Measurements from ENCODE around the gene AP1S1. TPM values are rescaled to one million over a fixed set of nuclear protein-coding genes. Genes with fewer than 3 reads are reported as not detected.

Gene AP1S1
- total and polyA plus RNA-seq, 9 of the 15 experiments (the other 6 are each of a cell fraction or from before 2014, with no cell fraction given) = 4.4 to 149 (median 89.4) TPM

DNA sequence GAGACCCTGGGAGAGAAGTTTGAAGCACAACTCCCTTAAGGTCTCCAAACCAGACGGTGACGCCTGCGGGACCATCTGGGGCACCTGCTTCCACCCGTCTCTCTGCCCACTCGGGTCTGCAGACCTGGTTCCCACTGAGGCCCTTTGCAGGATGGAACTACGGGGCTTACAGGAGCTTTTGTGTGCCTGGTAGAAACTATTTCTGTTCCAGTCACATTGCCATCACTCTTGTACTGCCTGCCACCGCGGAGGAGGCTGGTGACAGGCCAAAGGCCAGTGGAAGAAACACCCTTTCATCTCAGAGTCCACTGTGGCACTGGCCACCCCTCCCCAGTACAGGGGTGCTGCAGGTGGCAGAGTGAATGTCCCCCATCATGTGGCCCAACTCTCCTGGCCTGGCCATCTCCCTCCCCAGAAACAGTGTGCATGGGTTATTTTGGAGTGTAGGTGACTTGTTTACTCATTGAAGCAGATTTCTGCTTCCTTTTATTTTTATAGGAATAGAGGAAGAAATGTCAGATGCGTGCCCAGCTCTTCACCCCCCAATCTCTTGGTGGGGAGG lies 16.5 kb upstream of the AP1S1 start (continued):
- TF ChIP-seq, protein P1, sequence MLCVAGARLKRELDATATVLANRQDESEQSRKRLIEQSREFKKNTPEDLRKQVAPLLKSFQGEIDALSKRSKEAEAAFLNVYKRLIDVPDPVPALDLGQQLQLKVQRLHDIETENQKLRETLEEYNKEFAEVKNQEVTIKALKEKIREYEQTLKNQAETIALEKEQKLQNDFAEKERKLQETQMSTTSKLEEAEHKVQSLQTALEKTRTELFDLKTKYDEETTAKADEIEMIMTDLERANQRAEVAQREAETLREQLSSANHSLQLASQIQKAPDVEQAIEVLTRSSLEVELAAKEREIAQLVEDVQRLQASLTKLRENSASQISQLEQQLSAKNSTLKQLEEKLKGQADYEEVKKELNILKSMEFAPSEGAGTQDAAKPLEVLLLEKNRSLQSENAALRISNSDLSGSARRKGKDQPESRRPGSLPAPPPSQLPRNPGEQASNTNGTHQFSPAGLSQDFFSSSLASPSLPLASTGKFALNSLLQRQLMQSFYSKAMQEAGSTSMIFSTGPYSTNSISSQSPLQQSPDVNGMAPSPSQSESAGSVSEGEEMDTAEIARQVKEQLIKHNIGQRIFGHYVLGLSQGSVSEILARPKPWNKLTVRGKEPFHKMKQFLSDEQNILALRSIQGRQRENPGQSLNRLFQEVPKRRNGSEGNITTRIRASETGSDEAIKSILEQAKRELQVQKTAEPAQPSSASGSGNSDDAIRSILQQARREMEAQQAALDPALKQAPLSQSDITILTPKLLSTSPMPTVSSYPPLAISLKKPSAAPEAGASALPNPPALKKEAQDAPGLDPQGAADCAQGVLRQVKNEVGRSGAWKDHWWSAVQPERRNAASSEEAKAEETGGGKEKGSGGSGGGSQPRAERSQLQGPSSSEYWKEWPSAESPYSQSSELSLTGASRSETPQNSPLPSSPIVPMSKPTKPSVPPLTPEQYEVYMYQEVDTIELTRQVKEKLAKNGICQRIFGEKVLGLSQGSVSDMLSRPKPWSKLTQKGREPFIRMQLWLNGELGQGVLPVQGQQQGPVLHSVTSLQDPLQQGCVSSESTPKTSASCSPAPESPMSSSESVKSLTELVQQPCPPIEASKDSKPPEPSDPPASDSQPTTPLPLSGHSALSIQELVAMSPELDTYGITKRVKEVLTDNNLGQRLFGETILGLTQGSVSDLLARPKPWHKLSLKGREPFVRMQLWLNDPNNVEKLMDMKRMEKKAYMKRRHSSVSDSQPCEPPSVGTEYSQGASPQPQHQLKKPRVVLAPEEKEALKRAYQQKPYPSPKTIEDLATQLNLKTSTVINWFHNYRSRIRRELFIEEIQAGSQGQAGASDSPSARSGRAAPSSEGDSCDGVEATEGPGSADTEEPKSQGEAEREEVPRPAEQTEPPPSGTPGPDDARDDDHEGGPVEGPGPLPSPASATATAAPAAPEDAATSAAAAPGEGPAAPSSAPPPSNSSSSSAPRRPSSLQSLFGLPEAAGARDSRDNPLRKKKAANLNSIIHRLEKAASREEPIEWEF (CRISPR knock-in tag; IDR thresholded peaks at IDR 0.05) = 0 out of 2 replicates have a peak, but pooled peaks have one; percentile 5
- TF ChIP-seq, protein P2, sequence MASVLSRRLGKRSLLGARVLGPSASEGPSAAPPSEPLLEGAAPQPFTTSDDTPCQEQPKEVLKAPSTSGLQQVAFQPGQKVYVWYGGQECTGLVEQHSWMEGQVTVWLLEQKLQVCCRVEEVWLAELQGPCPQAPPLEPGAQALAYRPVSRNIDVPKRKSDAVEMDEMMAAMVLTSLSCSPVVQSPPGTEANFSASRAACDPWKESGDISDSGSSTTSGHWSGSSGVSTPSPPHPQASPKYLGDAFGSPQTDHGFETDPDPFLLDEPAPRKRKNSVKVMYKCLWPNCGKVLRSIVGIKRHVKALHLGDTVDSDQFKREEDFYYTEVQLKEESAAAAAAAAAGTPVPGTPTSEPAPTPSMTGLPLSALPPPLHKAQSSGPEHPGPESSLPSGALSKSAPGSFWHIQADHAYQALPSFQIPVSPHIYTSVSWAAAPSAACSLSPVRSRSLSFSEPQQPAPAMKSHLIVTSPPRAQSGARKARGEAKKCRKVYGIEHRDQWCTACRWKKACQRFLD (CRISPR knock-in tag; IDR thresholded peaks at IDR 0.05) = peak; percentile 54; the same call in 1 of the 2 replicates
- TF ChIP-seq ASH1L (IDR thresholded peaks at IDR 0.05; ENCODE audit: borderline replicate concordance, low read depth, partially characterized antibody) = no peak
- TF ChIP-seq FOXA3 (CRISPR knock-in tag; conservative IDR thresholded peaks at IDR 0.05 in 1 of 2, IDR thresholded peaks at IDR 0.05 in 1 of 2) = peak in 1 of 2 experiments; percentile 58; a peak in 1 of 4 replicates
- TF ChIP-seq, protein P3, sequence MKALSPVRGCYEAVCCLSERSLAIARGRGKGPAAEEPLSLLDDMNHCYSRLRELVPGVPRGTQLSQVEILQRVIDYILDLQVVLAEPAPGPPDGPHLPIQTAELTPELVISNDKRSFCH (CRISPR knock-in tag; IDR thresholded peaks at IDR 0.05) = no peak
- TF ChIP-seq, protein P3 (tag; IDR thresholded peaks at IDR 0.05) = peak; percentile 33; the same call in 1 of the 2 replicates
- TF ChIP-seq, protein P4, sequence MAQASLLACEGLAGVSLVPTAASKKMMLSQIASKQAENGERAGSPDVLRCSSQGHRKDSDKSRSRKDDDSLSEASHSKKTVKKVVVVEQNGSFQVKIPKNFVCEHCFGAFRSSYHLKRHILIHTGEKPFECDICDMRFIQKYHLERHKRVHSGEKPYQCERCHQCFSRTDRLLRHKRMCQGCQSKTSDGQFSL (CRISPR knock-in tag; IDR thresholded peaks at IDR 0.05) = 0 out of 2 replicates have a peak, but pooled peaks have one; percentile 14
- TF ChIP-seq, protein P4 (tag; IDR thresholded peaks at IDR 0.05) = peak in 1 of 2 experiments; percentile 63; a peak in 1 of 4 replicates
